HTR-8/SVneo (cell line): Measurements from ENCODE around the gene SH3RF3.

Experiments
- DNase-seq: peaks from one replicate; pipeline ENCODE4 v3.0.0; 2011; ENCODE audit warnings: low spot score, mixed read lengths; ENCODE audit not compliant: insufficient read length
- FAIRE-seq: peaks from 2 replicates; lab custom pipeline; 2011; peaks lifted over from hg19 to GRCh38; lab: Jason Lieb, UNC

SH3RF3 gene

DNA sequence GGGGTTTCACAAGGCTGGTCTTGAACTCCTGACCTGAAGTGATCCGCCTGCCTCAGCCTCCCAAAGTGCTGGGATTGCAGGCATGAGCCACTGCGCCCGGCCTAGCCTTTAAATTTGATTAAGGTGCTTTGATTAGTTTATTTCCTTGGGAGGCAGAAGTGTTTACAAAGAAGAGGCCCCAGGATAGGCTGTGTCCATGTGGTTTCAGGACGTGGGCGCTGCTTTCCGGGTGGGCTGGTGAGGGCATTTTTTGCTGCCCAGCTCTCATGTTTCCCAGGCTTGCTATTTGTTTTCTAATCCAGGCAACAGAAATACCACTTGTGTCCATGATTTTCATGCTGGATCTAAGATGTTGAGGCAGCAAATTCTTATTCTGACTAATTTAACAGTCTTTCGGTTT lies 124.2 kb downstream of the SH3RF3 start:
- FAIRE-seq (no peak), DNase-seq (no peak)

DNA sequence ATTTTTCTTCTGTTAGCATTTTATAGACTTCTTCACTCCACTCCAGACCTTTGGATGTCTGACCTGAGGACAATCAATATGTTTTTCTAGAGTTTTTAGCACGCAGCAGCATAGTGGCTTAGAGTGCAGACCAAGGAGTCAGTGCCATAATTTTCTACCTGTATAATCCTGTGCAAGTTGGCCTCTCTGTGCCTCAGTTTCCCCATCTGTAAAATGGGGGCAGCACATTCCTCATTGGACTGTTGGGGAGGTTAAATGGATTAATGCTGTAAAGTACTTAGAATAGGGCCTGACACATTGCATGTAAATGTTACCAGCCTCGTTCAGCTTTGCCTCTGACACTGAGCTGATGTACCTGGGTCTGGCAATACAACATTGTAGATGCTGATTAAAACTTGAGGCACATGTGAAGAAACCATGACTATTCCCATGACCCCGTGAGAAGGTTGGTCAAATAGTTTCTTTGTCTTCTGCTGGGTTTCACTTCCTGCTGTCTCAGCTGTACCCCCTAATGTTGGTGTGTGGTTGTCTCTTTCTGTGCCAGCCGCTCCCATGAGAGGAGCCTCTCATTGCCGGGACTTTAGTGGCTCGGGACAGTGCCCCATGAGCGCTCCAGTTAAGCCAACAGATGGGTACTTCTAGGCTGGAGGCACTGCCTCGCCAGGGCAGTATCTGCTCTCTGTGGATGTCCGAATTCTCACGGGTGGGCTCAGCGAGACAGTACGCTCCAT lies 125.3 kb downstream of the SH3RF3 start:
- FAIRE-seq (no peak), DNase-seq (no peak)

DNA sequence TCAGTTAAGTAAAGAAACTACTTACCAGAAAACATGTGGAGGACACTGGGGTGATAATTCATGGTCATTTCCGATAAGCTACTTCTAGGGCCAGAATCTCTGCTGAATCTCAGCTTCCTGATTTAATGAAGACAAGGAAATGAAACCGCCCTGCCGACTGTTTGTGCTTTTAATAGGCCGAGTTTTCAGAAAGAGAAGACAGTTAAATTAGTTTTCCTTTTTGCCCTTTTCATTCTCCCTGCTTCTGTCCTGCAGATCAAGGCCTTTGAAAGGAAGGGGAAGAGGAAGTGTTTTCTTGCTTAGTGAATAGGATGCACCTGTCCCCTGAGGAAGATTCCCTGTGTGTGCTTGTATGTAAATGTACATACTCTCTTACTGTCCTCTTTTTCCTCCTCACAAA lies 126.6 kb downstream of the SH3RF3 start:
- DNase-seq: no peak
- no peak for FAIRE-seq

DNA sequence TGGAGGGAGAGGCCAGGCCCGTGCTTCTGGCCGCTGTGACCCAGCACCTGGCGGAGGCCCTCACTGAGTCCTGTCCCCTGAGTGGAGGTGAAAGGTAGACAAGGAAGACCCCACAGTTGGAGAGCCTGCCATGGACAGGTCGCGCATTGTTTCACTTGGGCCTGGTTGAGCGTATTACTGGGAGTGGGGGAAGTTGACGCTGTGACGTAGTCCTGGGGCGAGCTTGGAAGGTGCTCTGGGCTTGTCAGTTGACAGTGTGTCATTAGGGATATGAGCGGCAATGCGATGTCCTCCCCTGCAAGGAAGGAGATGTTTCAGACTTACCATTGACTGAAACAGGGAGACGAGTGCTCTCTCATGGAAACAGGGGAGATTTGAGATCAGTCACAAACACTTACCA lies 127.1 kb downstream of the SH3RF3 start:
- DNase-seq (no peak), FAIRE-seq (no peak)

DNA sequence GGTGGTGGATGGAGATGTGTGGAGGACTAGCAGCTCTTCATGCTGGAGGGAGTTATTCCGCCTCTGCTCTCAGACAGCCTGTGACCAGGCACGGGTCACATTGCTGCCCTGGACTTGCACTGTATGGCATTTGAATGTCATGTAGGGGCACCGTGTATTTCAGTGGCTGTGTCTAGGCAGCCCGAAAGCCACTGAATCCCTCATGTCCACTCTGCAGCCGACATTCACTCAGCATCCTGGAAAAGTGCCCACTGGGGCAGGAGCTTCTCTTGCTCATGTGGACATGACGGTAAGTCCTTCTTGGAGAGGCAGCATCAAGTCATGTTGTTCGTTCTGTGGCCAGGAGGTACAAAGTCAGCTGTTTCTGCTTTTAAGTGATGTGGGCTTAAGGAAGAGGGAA lies 127.9 kb downstream of the SH3RF3 start:
- DNase-seq: no peak
- no peak for FAIRE-seq

DNA sequence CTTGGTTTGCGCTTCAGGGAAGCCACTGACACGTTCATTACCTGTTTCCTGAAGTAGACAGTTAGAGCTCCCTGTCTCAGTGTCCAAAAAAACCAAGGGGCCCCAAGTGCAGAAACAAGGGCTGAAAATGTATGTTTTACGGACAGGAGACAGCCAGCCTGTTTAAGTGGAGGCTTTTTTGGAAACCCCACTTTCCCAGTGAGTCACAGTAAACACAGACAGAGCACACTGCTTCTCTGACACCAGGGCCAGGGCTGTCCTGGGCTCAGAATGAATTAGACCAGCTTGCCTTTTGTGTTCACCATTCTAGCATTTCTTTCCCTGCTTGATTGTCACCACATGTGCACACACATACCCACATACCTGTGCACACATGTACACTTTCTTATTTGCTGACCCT lies 128.6 kb downstream of the SH3RF3 start:
- no peak for FAIRE-seq

DNA sequence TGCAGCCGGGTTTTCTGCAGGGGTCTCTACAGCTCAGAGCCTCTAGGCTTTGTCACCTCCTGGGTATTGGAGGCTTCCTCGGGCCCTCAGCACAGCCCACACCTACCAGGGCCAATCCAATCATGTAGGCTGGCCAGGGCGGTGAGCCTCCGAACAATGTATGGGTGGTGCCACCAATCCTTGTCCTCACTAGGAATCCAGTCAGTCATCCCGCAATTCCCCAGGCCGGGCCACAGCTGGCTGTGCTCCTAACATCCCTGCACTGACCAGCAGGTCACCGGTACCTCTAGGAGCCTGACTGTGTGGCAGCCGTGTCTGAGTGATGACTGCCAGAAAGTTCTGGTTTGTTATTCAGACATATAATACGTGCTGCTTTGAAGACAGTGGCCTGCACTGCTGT lies 129.4 kb downstream of the SH3RF3 start:
- DNase-seq: no peak
- no peak for FAIRE-seq

More for the DNA sequence above, 128.6 kb downstream of the SH3RF3 start:
- DNase-seq: no peak

DNA sequence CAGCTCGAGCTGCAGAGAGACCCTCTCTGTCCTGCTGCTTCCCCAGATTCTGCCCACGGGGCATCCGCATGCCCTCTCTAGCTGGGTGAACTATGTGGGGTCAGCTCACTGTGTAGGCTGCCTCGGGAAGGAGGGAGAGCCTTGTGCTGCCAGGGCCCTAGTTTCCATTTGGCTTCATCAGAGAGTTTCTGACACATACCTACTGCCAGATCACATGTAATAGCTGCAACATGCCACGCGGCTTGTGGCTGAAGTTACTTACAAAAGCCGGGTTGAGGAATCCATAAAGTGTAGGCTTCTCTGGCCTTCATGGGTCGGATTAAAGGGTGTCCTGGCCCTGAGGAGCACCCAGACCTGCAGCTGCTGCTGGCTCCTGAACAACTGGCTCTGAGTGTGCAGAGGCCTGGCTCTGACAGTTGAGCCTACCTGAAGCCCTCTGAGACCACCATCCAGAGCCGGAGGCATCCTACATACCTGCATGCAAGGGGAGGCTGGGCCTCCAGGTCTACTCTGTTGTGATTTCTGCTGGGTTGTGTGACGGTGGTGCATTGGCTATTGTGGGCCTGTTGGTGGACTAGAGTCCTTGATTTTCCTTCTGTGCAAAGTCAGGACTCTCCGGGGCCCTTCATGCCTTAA lies 130.0 kb downstream of the SH3RF3 start:
- DNase-seq (no peak), FAIRE-seq (no peak)

DNA sequence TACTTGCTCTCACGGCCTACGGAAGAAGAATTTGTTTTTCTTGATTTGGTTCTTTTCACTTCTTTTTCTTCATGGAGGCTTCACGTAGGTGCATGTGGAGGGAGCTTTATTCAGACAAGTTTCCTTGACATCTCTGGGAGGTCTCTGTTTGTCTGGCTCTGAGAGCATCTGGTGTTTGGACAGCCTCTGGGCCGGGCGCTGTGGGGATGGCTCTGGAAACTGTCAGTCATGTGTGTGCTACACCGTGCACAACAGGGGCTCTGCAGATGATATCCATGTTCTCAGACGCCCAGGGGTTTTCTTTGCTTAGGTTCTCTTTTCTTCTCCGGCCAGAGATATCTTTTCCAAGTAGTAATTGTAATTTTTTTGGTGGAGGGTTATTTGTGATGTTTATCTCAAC lies 130.7 kb downstream of the SH3RF3 start:
- no peak for FAIRE-seq
- no peak for DNase-seq

DNA sequence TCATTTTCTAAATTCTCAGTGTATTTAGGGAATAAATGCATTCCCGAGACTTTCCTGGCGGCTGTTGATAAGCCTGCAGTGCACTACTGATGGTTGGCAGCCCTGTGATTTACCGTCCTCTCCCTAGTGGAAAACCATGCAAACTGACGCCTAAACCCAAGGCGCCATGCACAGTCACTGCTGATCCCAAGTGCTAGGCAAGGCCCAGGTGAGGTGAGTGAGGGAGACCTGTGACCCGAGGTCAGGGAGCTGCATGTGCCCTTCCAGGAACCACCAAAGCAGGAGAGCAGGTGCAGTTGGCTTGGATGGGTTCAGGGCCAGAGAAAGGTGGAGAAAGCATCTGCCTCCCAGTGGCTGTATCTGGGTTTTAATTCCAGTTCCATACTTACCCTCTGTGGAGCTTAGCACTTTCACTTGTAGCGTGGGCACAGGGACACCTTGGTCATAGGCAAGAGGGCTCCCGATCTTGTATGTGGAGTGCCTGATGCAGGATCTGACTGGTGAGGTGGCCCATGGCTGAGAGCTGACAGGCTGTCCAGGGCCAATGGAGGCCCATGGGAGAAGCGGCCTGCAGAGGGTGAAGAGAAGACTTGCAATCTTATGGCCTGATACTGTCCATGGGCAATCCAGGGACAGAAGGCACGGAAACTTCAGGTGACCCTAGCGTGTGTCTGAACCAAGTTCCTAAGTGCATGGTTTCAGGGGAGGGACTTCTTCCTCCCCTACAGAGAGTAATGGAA lies 131.3 kb downstream of the SH3RF3 start:
- DNase-seq (no peak), FAIRE-seq (no peak)

DNA sequence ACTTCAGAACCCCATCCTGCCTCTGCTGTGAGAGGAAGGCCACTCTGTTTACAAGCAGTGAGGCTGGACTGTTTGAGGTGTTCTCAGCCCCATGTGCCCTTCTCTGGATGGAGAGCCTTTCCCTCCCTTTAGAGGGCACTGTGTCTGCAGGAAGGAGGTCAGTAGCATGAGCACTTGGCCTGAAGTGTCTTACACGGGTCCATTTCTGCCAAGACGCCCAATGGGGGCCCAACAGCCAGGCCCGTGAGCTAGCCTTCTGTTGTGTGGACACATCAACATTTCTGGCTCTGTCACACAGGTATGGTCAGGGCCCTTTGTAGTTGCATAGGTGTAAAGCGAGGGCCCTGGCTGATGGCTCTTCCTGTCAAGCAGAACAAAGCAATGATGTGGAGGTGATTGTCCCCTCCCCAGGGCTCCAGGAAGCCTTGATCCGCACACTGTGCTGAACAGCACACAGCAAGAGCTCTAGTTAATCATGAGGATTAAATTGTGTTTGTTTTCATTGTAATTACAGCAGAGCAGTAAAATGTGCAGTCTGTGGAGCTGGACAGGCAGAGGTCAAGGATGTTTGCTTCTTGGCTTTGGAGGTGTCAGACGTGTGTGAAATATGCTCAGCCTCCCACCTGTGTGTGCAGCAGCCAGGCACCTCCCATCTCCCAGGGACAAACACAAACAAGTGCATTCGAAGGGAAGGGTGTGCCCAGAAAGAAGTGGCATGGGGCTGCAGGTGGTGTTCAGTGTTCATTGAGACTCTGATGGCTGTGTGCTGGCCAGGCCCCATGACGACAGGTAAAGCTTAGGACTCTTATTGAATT lies 132.1 kb downstream of the SH3RF3 start:
- no peak for DNase-seq
- FAIRE-seq: peak; percentile 23

DNA sequence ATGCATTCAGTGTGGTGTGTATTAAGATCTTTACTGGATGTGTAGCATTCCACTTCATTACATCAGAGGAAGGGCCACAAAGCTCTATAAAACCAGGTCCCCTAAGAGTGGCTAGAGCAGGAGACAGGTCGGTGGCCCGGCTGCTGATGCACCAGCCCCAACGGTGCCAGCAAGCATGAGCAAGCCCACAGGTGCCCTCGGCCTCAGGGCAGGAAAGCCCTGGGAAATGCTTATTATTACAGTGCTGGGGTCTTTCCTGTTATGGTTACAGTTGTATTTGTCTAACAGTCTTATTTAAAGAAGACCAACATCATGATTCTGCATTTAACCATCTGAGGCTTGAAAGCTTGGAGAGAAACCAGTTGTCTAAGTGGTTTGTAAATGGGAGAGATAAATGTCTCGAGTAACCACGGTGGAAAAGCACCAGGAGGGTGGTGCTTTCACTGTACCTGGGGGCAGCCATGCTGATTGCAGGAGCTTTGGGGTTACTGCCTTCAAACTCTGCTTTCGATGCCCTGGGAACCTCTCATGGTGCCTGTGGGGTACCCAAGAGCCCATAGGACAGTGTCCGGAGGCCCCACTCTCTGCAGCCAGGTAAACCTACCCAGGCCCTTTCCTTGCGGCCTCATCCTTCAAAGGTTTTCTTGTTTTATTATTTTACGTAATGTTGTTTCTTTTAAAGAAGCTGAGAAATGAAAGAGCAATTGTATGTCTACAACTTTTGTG lies 133.1 kb downstream of the SH3RF3 start:
- DNase-seq (no peak), FAIRE-seq (no peak)

DNA sequence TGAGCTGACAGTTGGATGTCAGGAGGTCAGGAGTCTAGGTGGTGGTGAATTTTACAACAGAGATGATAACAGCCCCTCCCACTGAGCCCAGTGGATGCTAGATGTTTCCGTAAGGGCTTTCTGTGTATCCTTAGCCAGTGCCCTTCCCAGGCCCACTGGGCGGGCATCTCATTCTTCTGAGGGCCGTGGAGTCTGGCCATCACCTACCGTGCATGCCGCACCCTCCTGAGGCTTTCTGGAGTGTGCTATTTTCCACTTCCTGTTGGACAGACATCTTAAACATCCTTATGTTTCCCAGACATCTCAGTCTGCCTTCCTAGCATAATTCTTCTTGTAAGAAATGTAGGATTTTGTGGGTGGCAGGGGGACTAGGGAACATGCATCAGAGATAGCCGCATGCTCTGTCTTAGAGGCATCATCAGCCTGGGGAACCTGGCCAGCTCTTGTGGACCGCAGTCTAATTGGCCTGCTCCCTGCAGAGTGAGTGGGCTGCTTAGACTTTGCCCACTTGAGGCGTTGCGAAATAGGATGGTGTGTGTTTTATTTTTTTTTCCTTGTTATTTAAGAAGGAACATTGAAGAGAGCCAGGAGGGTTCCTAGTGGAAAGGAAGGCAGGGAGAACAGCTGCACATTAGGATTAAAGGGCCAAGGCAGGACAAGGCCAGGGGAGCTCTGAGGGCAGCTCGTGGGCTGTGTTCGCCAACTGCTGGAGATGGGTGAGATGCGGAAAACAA lies 135.8 kb downstream of the SH3RF3 start:
- DNase-seq: no peak
- no peak for FAIRE-seq

DNA sequence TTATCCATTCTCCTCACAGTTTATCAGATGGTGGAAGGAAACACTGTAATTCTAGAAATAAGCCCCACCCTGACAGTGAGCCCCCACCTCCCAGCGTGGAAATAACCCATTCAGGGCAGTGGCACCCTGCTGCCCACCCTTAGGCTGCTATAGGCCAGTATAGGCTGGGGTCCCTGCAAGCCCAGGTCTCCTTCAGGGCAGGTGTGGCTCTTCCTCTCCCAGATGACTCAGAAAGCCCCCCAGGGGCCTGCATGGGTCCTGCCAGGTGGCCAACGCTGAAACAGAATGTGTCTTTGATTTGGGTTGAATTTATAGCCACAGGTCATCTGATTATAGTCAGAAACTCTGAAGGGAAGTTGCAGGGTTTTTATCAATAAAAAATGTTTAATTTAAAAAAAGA lies 136.4 kb downstream of the SH3RF3 start:
- FAIRE-seq (no peak), DNase-seq (no peak)

DNA sequence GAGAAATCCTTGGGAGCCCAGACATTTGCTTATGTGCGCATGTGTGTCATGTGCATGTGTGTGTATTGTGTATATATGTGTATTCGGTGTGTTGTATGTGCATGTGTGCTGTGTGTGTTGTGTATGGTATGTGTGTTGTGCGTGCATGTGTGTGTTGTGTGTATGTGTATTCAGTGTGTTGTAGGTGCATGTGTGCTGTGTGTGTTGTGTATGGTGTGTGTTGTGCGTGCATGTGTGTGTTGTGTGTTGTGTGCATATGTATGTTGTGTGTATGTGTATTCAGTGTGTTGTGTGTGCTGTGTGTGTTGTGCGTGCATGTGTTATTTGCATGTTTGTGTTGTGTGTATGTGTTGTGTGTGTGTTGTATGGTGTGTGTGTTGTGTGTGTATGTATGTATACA lies 136.9 kb downstream of the SH3RF3 start:
- FAIRE-seq (peak; percentile 99), DNase-seq (no peak)

DNA sequence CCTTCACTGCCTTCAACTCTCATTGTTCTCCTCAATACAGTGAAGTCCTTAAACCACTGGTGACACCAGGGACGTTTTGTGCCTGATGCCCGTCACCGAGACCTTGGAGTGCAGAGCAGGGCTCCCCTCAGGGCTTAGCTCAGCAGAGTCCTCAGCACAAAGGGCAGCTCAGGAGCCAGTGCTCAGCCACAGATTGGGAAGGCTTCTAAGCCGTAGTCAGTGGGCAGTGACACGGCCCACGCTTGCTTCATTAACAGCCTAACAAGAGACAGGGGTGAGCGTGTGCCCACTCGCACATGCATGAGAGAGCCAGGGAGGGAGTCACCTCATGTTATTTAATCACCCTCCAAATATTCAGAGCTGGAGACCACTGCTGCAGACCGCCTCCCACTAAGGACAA lies 137.5 kb downstream of the SH3RF3 start:
- DNase-seq (no peak), FAIRE-seq (no peak)

DNA sequence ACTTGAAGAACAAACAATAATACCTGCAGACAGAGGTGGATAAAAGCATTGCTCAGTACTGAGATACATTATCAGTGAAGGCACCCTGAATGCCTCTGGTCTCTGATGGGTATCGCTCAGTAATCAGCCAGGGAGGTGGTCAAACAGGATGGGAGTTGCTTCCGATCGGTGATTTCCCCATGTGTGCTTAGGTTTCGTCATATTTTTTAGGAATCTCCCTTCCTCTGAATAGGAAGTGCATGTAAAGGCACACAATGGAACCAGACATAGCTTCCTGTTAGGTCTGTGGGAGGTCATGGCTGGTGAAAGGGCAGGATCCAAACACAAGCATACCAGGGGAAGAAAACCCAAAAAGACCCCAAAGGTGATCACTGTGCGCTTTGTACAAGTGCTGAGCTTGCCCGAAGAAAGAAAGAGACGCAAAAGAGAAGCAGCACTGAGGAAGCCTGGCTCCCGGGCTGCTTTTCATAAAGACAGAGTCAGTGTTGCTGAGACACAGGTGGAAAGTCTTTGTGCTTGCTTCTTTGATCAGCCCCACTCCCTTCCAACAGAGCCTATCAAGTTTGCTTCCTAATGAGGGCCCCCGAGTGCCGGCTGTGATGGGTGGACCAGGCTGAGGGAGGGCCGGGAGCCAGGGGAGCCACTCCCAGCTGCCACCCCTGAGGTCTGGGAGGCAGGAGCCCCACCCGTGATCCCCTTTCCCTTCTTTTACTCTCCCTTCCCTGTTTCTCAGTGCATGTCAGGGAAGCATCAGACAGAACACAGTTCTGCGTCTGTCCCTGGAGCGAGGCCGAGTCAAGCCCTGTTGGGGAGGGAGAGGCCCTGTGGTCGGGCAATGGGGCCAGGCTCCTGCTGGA lies 138.2 kb downstream of the SH3RF3 start:
- no peak for DNase-seq
- no peak for FAIRE-seq

DNA sequence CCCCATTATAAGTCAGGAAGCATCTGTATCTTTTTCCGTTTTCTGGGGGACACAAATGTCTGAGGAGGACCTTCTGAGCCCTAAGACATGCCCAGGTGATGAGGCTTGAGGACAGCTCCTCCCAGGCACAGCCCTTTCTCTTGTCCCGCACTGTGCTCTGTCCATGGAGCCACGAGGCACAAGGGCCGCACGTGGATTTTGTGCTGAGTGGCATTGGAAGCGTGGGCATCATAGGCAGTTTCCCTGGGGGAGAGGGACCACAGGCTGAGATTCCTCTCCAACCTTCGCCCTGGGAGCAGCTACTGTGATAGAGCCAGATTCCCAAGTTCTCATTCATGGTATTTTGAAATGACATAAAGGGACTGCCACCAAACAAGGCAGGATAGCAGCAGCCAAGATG lies 139.9 kb downstream of the SH3RF3 start:
- DNase-seq (no peak), FAIRE-seq (no peak)
